HG02610 (cell line): ENCODE measurements around the gene CDH6.

Experiments
- ATAC-seq: cut with Tn5 transposase; IDR thresholded peaks from one replicate; pipeline ENCODE4 v1.9.1; 2021; ENCODE audit warnings: mild to moderate bottlenecking, moderate library complexity; ENCODE audit not compliant: unreplicated experiment

CDH6 gene

GRCh38 chr5:31244921-31245320 is 51.4 kb downstream of the CDH6 start:
- ATAC-seq: no peak

- no peak for ATAC-seq
Measured at GRCh38 chr5:31247381-31247780, 53.9 kb downstream of the CDH6 start.

GRCh38 chr5:31250201-31250600 is 56.7 kb downstream of the CDH6 start:
- ATAC-seq: no peak

- ATAC-seq: no peak
Measured at GRCh38 chr5:31251032-31251431, 57.5 kb downstream of the CDH6 start.

- ATAC-seq: no peak
Measured at GRCh38 chr5:31255041-31255440, 61.6 kb downstream of the CDH6 start.

GRCh38 chr5:31268256-31268655 is 74.8 kb downstream of the CDH6 start:
- ATAC-seq: no peak

GRCh38 chr5:31268686-31269085 is 75.2 kb downstream of the CDH6 start:
- ATAC-seq: no peak

- ATAC-seq: no peak
Measured at GRCh38 chr5:31269259-31269658, 75.8 kb downstream of the CDH6 start.

- ATAC-seq: no peak
Measured at GRCh38 chr5:31270396-31270795, 76.9 kb downstream of the CDH6 start.

GRCh38 chr5:31271567-31271966 is 78.1 kb downstream of the CDH6 start:
- no peak for ATAC-seq

GRCh38 chr5:31273161-31273560 is 79.7 kb downstream of the CDH6 start:
- ATAC-seq: no peak

- ATAC-seq: peak; percentile 90
Measured at GRCh38 chr5:31273631-31274378, 80.3 kb downstream of the CDH6 start.

- ATAC-seq: no peak
Measured at GRCh38 chr5:31280210-31280609, 86.7 kb downstream of the CDH6 start.

- no peak for ATAC-seq
Measured at GRCh38 chr5:31283326-31283725, 89.8 kb downstream of the CDH6 start.

GRCh38 chr5:31285025-31285424 is 91.5 kb downstream of the CDH6 start:
- no peak for ATAC-seq

GRCh38 chr5:31287985-31288384 is 94.5 kb downstream of the CDH6 start:
- no peak for ATAC-seq

GRCh38 chr5:31289429-31289828 is 95.9 kb downstream of the CDH6 start:
- ATAC-seq: no peak

GRCh38 chr5:31291323-31291854 is 97.9 kb downstream of the CDH6 start:
- ATAC-seq: no peak

- ATAC-seq: no peak
Measured at GRCh38 chr5:31300501-31300900, 107.0 kb downstream of the CDH6 start.

GRCh38 chr5:31301833-31302232 is 108.3 kb downstream of the CDH6 start:
- ATAC-seq: no peak

- ATAC-seq: no peak
Measured at GRCh38 chr5:31303688-31304087, 110.2 kb downstream of the CDH6 start.

- ATAC-seq: no peak
Measured at GRCh38 chr5:31317665-31318064, 124.2 kb downstream of the CDH6 start.

GRCh38 chr5:31319335-31319734 is 125.8 kb downstream of the CDH6 start:
- no peak for ATAC-seq
